ENCODE data around the gene ARHGAP22. TPM values are rescaled to one million over a fixed set of nuclear protein-coding genes. Genes with fewer than 3 reads are reported as not detected.

ARHGAP22 gene
- total and polyA plus RNA-seq, 2 of the 4 experiments (the other 2 are of a cell fraction), result 28.3 to 30.2 TPM

DNA sequence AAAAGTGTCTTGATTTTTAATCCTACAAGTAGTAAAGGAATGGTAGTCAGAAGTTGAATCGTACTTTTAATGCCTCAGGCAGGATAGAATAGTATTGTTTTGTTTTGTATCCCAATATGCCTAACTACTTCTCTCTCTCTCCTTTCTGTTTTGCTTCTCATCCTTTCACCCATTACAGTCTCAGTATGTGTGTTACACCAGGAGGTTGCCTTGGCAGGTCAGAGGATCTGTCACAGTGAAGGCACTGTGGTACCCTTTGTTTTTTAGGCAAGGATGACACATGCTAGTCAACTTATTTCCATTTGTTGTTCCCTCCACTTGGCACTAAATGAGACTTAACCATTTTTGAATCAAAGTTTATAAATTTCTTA lies 204.0 kb downstream of the ARHGAP22 start:
- H4K91ac ChIP-seq (ENCODE audit: insufficient read depth, low read depth, low read length), result peak overlapping the region; percentile 88
- peak overlapping the region; percentile 36; the same call in 1 of the 2 replicates for H3K23ac ChIP-seq (ENCODE audit: low read depth, low read length)
- H3K9ac ChIP-seq (ENCODE audit: low read depth, low read length), result no peak overlapping the region
- no CpG with 5 or more reads among the region's 1 CpG for WGBS, 2 experiments (ENCODE audit: extremely low coverage in 2 of 2, insufficient read length in 1 of 2)
- no peak for TF ChIP-seq CEBPB (IDR thresholded peaks at IDR 0.05; ENCODE audit: low read depth, low read length)
- TF ChIP-seq CHD1 (IDR thresholded peaks at IDR 0.05; ENCODE audit: low read depth, low read length), result no peak
- no peak for TF ChIP-seq MXI1 (IDR thresholded peaks at IDR 0.05; ENCODE audit: borderline replicate concordance, low read depth, low read length)
- TF ChIP-seq MAFK (IDR thresholded peaks at IDR 0.05; ENCODE audit: low read depth, low read length), result no peak
- TF ChIP-seq NFE2L2 (IDR thresholded peaks at IDR 0.05; ENCODE audit: low read depth, low read length), result no peak
- TF ChIP-seq POLR2A (IDR thresholded peaks at IDR 0.05; ENCODE audit: low read depth, low read length), result no peak
- TF ChIP-seq SMC3 (IDR thresholded peaks at IDR 0.05; ENCODE audit: low read depth, low read length), result no peak
- no peak for TF ChIP-seq RCOR1 (IDR thresholded peaks at IDR 0.05; ENCODE audit: insufficient replicate concordance, low read length)
- TF ChIP-seq RAD21 (IDR thresholded peaks at IDR 0.05; ENCODE audit: low read length), result no peak
- TF ChIP-seq, protein P1, sequence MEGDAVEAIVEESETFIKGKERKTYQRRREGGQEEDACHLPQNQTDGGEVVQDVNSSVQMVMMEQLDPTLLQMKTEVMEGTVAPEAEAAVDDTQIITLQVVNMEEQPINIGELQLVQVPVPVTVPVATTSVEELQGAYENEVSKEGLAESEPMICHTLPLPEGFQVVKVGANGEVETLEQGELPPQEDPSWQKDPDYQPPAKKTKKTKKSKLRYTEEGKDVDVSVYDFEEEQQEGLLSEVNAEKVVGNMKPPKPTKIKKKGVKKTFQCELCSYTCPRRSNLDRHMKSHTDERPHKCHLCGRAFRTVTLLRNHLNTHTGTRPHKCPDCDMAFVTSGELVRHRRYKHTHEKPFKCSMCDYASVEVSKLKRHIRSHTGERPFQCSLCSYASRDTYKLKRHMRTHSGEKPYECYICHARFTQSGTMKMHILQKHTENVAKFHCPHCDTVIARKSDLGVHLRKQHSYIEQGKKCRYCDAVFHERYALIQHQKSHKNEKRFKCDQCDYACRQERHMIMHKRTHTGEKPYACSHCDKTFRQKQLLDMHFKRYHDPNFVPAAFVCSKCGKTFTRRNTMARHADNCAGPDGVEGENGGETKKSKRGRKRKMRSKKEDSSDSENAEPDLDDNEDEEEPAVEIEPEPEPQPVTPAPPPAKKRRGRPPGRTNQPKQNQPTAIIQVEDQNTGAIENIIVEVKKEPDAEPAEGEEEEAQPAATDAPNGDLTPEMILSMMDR (conservative IDR thresholded peaks at IDR 0.05; ENCODE audit: low read depth, low read length), result no peak
- TF ChIP-seq, protein P2, sequence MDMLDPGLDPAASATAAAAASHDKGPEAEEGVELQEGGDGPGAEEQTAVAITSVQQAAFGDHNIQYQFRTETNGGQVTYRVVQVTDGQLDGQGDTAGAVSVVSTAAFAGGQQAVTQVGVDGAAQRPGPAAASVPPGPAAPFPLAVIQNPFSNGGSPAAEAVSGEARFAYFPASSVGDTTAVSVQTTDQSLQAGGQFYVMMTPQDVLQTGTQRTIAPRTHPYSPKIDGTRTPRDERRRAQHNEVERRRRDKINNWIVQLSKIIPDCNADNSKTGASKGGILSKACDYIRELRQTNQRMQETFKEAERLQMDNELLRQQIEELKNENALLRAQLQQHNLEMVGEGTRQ (IDR thresholded peaks at IDR 0.05; ENCODE audit: low read depth, low read length), result no peak
- TF ChIP-seq FOS (IDR thresholded peaks at IDR 0.05; ENCODE audit: low read depth, low read length), result no peak
- no peak for TF ChIP-seq BHLHE40 (IDR thresholded peaks at IDR 0.05; ENCODE audit: low read depth, low read length)
- TF ChIP-seq MAZ (IDR thresholded peaks at IDR 0.05; ENCODE audit: borderline replicate concordance, low read depth, low read length), result no peak
- TF ChIP-seq, protein P3, sequence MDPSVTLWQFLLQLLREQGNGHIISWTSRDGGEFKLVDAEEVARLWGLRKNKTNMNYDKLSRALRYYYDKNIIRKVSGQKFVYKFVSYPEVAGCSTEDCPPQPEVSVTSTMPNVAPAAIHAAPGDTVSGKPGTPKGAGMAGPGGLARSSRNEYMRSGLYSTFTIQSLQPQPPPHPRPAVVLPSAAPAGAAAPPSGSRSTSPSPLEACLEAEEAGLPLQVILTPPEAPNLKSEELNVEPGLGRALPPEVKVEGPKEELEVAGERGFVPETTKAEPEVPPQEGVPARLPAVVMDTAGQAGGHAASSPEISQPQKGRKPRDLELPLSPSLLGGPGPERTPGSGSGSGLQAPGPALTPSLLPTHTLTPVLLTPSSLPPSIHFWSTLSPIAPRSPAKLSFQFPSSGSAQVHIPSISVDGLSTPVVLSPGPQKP (IDR thresholded peaks at IDR 0.05; ENCODE audit: borderline replicate concordance, low read depth, low read length), result no peak
- no peak for TF ChIP-seq RFX5 (IDR thresholded peaks at IDR 0.05; ENCODE audit: low read depth, low read length)
- H3K18ac ChIP-seq (ENCODE audit: low read depth, low read length), result peak overlapping the region; percentile 17; the same call in 1 of the 2 replicates
- peak overlapping the region; percentile 88 for H2BK120ac ChIP-seq (ENCODE audit: low read depth, low read length)
- H2BK15ac ChIP-seq (ENCODE audit: low read depth, low read length), result peak overlapping the region; percentile 97; the same call in 1 of the 3 replicates
- H3K9me1 ChIP-seq (ENCODE audit: insufficient read depth, low read length), result peaks cover 16% of the 10 kb centered on the region
- H4K8ac ChIP-seq (ENCODE audit: low read depth in 2 of 2, low read length in 2 of 2), result peak overlapping the region; percentile 32 to 44; a peak in 3 of 4 replicates
- dilution Hi-C loops (cut with HindIII; ENCODE audit: low sequenced_read_pairs, unreplicated experiment), result no loop called here
- no peaks in the 10 kb centered on the region for H3K27me3 ChIP-seq (ENCODE audit: control insufficient read depth, insufficient read depth, low read length)
- no peaks in the 10 kb centered on the region for H3K36me3 ChIP-seq (ENCODE audit: control insufficient read depth, insufficient read depth, low read length)
- ATAC-seq (ENCODE audit: low read depth) (no peak), DNase-seq (no peak)
- H3K4ac ChIP-seq (ENCODE audit: low read depth, low read length), result peak overlapping the region; percentile 84
- CTCF ChIA-PET, result no interaction called here
- H3K14ac ChIP-seq (replicated peaks; ENCODE audit: low read depth, low read length), result no peak overlapping the region; the same call in 1 of the 2 replicates
- H2AK9ac ChIP-seq (replicated peaks; ENCODE audit: low read depth, low read length, poor library complexity), result no peak overlapping the region
- peak overlapping the region; percentile 99 for H2AK5ac ChIP-seq (ENCODE audit: low read depth, low read length)
- no peak overlapping the region for H2AFZ ChIP-seq (replicated peaks; ENCODE audit: low read length, poor library complexity)
- no peak overlapping the region for H3K4me3 ChIP-seq (ENCODE audit: insufficient read depth, low read depth, low read length)
- H3K27ac ChIP-seq (ENCODE audit: insufficient read depth, low read length), result peak overlapping the region; percentile 50; the same call in 1 of the 2 replicates
- H3K4me2 ChIP-seq (ENCODE audit: low read depth, low read length), result no peak overlapping the region
- H3K4me1 ChIP-seq (ENCODE audit: control insufficient read depth, insufficient read depth, low read length), result peaks cover 12% of the 10 kb centered on the region
- intact Hi-C loops (cut with micrococcal nuclease), result no loop called here
- H2BK20ac ChIP-seq (ENCODE audit: low read depth, low read length), result peak overlapping the region; percentile 83
- peaks cover 11 to 42% of the 10 kb centered on the region in 2 experiments; a peak in 3 of 4 replicates for H3K79me1 ChIP-seq (ENCODE audit: low read depth in 1 of 2, low read length in 2 of 2)
- H2BK5ac ChIP-seq (ENCODE audit: low read depth, low read length, poor library complexity, severe bottlenecking), result peak overlapping the region; percentile 64
- POLR2A ChIA-PET (ENCODE audit: unreplicated experiment), result no interaction called here
- no peak overlapping the region for H3K56ac ChIP-seq (ENCODE audit: extremely low read depth, insufficient read depth, low read length)
- peaks cover 22% of the 10 kb centered on the region; the same call in 1 of the 2 replicates for H4K20me1 ChIP-seq (ENCODE audit: insufficient read depth, low read length)
- in situ Hi-C loops (cut with MboI; ENCODE audit: low sequenced_read_pairs), result no loop called here
- no peak overlapping the region; the same call in 1 of the 2 replicates for H4K5ac ChIP-seq (ENCODE audit: low read depth, low read length)
- no peaks in the 10 kb centered on the region for H3K9me3 ChIP-seq (ENCODE audit: control insufficient read depth, insufficient read depth, low read length)
- BruUV-seq (replicated peaks), result no TSS peak

Measured in IMR-90 (cell line).